SH-SY5Y (cell line): ENCODE results near the gene PLA2G4C.

ENCODE experiments used
- GATA2 ChIP-seq: IDR thresholded peaks from 2 replicates; pipeline ENCODE4 v1.6.1; 2011; ENCODE audit warnings: mild to moderate bottlenecking, low read depth, low read length
- GATA3 ChIP-seq: IDR thresholded peaks from 2 replicates; pipeline ENCODE4 v1.6.1; 2011; ENCODE audit warnings: low read depth, mild to moderate bottlenecking, low read length, moderate library complexity

DNA sequence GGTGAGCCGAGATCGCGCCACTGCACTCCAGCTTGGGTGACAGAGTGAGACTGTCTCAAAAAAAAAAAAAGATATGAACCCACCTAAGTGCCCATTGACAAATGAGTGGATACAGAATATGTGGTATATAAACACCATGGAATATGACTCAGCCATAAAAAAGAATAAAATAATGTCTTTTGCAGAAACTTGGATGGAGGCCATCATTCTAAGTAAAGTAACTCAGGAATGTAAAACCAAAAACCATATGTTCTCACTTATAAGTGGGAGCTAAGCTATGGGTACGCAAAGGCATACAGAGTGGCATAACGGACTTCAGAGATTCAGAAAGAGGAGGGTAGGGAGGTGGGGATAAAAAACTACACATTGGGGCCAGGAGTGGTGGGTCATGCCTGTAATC, 29.5 kb downstream of the PLA2G4C start:
- TF ChIP-seq GATA2 (no peak), GATA3 (no peak)
